LHCN-M2 (cell line): ENCODE results near the gene OR52B6. TPM values are rescaled to one million over a fixed set of nuclear protein-coding genes. Genes with fewer than 3 reads are reported as not detected.

Experiments used
- total RNA-seq: library from RNA; depleted of rRNA; stranded (reverse); fragments of >200 nt; gene quantifications from 2 replicates; pipeline ENCODE4 v1.2.3, GENCODE V29; 2014; rRNA removed

The OR52B6 gene
- total RNA-seq, 1 experiment from 2014 or later: not detected

Other genes starting within 250 kb of the OR52B6 start
- not detected in 2 replicates for gene OR51B5, start 237.4 kb upstream of the OR52B6 start, total RNA-seq
- gene OR51B6, start 229.4 kb upstream of the OR52B6 start, total RNA-seq: not detected in 2 replicates
- not detected in 2 replicates for gene OR51M1, start 197.1 kb upstream of the OR52B6 start, total RNA-seq
- not detected in 2 replicates for gene OR51Q1, start 158.8 kb upstream of the OR52B6 start, total RNA-seq
- gene OR51I1, start 139.4 kb upstream of the OR52B6 start, total RNA-seq: not detected in 2 replicates
- gene OR51I2, start 131.6 kb upstream of the OR52B6 start, total RNA-seq: not detected in 2 replicates
- gene OR52D1, start 92.2 kb upstream of the OR52B6 start, total RNA-seq: not detected in 2 replicates
- not detected in 2 replicates for gene UBQLN3, start 70.9 kb upstream of the OR52B6 start, total RNA-seq
- 0.06 TPM in 1 of 2 replicates, not detected in the other for gene UBQLNL, start 64.2 kb upstream of the OR52B6 start, total RNA-seq
- not detected in 2 replicates for gene OR52H1, start 32.3 kb upstream of the OR52B6 start, total RNA-seq
- gene TRIM6, start 15.8 kb downstream of the OR52B6 start, total RNA-seq: 1.7 and 2.9 TPM in 2 replicates
- gene TRIM34, start 44.1 kb downstream of the OR52B6 start, total RNA-seq: 5.8 and 8.0 TPM in 2 replicates
- gene TRIM5, start 104.2 kb downstream of the OR52B6 start, total RNA-seq: 31.5 and 36.0 TPM in 2 replicates
- 71.6 and 90.5 TPM in 2 replicates for gene TRIM22, start 108.9 kb downstream of the OR52B6 start, total RNA-seq
- gene OR56B1, start 155.6 kb downstream of the OR52B6 start, total RNA-seq: not detected in 2 replicates
- gene OR52N4, start 173.4 kb downstream of the OR52B6 start, total RNA-seq: not detected in 2 replicates
- not detected in 2 replicates for gene OR52N5, start 202.5 kb downstream of the OR52B6 start, total RNA-seq
- not detected in 2 replicates for gene OR52N1, start 210.4 kb downstream of the OR52B6 start, total RNA-seq
- gene OR52N2, start 228.0 kb downstream of the OR52B6 start, total RNA-seq: not detected in 2 replicates